Astrocyte of the spinal cord (primary cell): ENCODE measurements around the gene BICDL1.

Experiments
- DNase-seq: peaks from one replicate; pipeline ENCODE4 v3.0.0; 2011; ENCODE audit warnings: low read depth, low spot score
- H3K4me3 ChIP-seq: 2 replicates; pipeline ENCODE4 v1.5.1; 2011; ENCODE audit warnings: low read depth, mild to moderate bottlenecking, low read length, moderate library complexity
- in situ Hi-C: cut with HindIII; loops from 2 replicates; pipeline ENCODE4 v1.10.0; 2017; ENCODE audit warnings: low sequenced_read_pairs
- TF ChIP-seq, protein P1 (sequence below): IDR thresholded peaks from 2 replicates; pipeline ENCODE4 v1.5.1; 2012; ENCODE audit warnings: low read depth, mild to moderate bottlenecking, low read length, inconsistent platforms

The BICDL1 gene

DNA sequence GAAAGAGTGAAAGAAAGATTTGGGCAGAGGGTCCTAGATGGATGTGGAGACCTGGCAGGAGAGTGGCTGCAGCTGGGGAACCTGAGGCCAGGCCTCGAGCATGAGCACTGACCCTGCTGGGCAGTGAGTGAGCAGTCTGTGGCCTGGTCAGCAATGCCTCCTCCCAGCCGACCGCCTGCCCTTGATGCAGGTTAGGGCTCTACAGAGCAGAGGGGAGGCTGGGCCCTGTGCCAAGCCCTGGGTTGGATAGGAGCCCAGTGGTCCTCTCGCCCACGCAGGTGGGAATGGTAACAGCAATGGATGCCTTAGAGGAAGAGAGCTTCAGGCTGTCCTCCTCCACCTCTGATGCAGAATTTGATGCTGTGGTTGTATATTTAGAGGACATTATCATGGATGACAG lies 67.7 kb downstream of the BICDL1 start:
- in situ Hi-C loops: no loop called here
- no peak for DNase-seq
- TF ChIP-seq, protein P1, sequence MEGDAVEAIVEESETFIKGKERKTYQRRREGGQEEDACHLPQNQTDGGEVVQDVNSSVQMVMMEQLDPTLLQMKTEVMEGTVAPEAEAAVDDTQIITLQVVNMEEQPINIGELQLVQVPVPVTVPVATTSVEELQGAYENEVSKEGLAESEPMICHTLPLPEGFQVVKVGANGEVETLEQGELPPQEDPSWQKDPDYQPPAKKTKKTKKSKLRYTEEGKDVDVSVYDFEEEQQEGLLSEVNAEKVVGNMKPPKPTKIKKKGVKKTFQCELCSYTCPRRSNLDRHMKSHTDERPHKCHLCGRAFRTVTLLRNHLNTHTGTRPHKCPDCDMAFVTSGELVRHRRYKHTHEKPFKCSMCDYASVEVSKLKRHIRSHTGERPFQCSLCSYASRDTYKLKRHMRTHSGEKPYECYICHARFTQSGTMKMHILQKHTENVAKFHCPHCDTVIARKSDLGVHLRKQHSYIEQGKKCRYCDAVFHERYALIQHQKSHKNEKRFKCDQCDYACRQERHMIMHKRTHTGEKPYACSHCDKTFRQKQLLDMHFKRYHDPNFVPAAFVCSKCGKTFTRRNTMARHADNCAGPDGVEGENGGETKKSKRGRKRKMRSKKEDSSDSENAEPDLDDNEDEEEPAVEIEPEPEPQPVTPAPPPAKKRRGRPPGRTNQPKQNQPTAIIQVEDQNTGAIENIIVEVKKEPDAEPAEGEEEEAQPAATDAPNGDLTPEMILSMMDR: no peak
- no peak overlapping the region for H3K4me3 ChIP-seq

DNA sequence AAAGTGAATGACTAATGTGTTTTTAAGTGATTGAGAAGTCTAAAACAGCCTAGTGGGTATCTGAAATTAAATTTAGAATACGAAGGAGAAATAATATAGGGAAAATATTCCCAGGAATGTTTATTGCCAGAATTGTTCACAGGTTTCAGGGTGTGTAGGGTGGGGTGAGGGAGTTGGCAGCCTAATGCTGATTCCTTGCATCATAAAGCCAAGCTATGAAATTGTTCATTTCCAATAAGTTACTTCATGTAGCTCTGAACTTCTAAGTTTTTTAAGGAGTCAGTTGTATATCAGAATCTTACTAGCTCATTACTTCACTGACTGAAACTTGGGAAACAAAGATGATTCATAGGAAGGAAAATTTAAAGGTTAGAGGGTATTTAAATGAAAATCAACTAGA lies 71.2 kb downstream of the BICDL1 start:
- in situ Hi-C loops: no loop called here
- TF ChIP-seq, protein P1: no peak

DNA sequence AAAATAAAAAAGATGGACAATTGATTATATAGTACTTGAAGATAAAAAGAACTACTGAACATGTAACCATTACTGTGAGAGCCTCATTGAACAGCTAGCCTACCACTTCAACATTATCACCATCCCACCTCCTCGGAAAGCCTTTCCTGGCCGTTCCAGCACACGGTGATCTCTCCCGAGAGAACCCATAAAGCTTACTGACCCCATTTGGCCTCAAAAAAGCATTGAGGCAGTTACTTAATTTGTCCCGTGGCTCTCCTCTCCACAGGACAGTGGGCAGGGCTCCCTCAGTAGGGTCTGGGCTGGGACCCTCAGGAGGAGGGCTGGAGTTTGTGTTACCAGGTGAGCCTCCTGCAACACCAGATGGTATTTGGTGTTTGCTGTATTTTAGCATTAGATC lies 71.7 kb downstream of the BICDL1 start:
- in situ Hi-C loops: no loop called here
- DNase-seq: no peak
- H3K4me3 ChIP-seq: no peak overlapping the region
- TF ChIP-seq, protein P1: no peak

More for the DNA sequence above, 71.2 kb downstream of the BICDL1 start:
- DNase-seq: no peak
- H3K4me3 ChIP-seq: no peak overlapping the region

DNA sequence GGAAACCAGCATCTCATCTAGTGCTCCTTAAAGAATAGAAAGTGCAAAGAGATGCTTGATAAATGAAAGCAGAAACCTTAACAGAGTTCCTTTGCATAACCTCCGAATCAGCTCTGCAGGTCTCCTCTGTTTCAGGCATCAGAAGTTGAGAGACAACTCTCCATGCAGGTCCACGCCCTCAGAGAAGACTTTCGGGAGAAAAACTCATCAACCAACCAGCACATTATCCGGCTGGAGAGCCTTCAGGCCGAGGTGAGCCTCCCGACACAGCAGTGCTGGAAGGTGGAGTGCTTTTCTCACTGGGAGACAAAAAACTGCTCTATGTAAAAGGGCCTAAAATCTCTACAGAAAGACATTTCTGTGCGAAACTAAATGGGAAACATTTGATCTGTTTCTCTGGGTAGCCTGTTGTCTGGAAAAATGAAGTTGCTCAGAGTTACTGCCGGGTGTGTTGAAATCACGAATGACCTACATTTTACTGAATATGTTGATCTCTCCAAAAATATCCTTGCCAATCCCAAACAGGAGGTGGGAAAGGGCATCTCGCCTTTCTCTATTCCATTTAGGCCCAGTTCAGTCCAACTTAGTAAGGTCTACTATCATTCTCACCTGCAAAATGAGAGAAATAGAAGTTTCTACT lies 72.7 kb downstream of the BICDL1 start:
- no peak overlapping the region for H3K4me3 ChIP-seq
- in situ Hi-C loops: no loop called here
- no peak for DNase-seq
- TF ChIP-seq, protein P1: no peak

DNA sequence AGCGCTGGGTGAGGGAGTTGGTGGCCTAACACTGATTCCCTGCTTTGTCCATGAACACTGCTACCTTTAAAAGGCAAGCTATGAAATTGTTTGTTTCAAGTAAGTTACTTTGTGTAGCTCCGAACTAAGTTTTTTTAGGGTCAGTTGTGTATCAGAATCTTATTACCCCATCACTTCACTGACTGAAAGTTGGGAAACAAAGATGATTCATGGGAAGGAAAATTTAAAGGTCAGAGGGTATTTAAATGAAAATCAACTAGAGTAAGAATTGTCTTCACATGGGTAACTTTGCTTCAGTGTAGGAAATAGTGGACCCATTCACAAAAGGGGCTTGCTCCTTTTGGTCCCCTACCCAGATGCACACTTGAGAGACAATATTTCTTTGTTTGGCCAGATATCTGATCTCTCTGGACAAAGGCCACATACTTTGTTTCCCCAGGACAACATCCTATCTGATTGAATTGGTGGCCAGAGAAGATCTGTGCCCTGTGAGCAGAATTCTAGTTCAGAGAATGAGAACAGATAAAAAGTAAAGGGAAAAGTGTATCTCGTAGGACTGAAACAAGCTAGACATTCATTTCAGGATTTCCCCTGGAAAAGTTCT lies 74.0 kb downstream of the BICDL1 start:
- DNase-seq: no peak
- in situ Hi-C loops: no loop called here
- TF ChIP-seq, protein P1: no peak
- H3K4me3 ChIP-seq: no peak overlapping the region

DNA sequence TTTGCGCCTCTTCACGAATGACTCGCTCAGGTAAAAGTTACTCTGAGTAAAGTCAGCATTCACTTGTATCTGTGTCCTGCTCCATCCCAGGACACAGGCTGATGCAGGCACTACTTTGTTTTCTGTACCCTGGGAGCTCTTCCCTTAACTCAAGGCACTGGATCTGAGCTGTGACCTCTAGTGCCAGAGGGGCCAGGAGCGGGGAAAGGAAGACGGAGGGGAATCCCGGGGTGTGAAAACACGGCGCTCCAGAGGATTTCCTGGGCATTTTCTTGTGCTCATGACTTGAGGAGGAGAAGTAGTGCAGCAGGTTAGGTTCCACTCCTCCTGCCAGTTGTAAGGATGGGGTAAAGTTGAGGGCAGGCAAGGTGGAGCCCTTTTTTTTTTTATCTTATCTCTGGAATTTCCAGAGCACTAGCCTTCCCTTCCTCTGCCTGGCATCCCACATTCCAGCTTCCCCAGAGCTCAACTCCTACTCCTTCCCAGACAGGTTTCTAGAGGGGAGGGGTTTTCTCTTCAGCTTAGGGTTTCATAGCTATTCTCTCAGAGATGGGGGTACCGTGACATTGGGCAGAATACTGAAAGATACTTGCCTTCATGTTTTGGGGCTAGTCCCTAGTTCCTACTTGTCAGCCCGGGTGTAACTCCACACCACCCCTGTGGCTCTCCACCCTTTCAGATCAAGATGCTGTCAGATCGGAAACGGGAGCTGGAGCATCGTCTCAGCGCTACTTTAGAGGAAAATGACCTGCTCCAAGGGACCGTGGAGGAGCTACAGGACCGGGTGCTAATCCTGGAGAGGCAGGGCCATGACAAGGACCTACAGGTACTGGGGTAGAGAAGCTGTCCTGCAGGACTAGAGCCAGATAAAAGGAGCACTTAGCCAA lies 75.3 kb downstream of the BICDL1 start:
- TF ChIP-seq, protein P1: no peak
- H3K4me3 ChIP-seq: no peak overlapping the region
- DNase-seq: no peak
- in situ Hi-C loops: no loop called here
